SH-SY5Y (cell line): ENCODE measurements around the gene TNFRSF1A.

Experiments used
- GATA2 ChIP-seq: IDR thresholded peaks from 2 replicates; pipeline ENCODE4 v1.6.1; 2011; ENCODE audit warnings: mild to moderate bottlenecking, low read depth, low read length
- GATA3 ChIP-seq: IDR thresholded peaks from 2 replicates; pipeline ENCODE4 v1.6.1; 2011; ENCODE audit warnings: low read depth, mild to moderate bottlenecking, low read length, moderate library complexity

DNA sequence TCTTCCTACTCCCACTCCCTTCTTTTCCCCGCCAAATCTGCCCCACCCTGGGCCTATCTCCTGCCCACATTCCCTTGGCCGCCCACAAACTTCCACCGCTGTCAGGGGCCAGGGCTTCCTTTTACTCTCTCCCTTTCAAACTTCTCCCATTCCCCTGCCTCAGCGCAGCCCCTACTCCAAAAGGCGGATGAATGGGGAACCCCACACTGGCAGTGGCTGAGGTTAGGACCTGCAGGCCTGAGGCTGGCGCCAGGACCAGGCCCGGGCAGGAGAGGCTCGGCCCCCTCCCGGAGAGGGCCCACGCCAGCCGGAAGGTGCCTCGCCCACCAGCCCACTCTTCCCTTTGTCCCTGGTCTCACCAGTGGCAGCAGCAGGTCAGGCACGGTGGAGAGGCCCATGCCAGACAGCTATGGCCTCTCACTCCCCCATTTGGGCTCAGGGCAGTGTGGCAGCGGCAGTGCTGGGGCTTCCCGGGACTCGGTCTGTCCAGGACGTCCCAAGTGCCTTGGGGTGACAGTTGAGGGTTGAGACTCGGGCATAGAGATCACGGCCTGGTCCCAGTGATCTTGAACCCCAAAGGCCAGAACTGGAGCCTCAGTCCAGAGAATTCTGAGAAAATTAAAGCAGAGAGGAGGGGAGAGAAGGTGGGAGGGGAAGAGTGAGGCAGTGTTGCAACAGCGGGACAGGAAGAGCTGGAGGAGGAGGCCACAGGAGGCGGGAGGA lies at the start of gene TNFRSF1A:
- TF ChIP-seq GATA3 (no peak), GATA2 (no peak)
